Endothelial cell of umbilical vein (primary cell): ENCODE results near the gene YY2. TPM values are rescaled to one million over a fixed set of nuclear protein-coding genes. Genes with fewer than 3 reads are reported as not detected.

Experiments
- Bru-seq: library from RNA; stranded (reverse); fragments of 400-500 nt; gene quantifications from one replicate; lab custom pipeline; 2021; lab: Mats Ljungman, UMichigan
- BruChase-seq, 2 experiments: library from RNA; stranded (reverse); fragments of 400-500 nt; gene quantifications; one replicate each; lab custom pipeline; 2021; lab: Mats Ljungman, UMichigan
- BruUV-seq: library from RNA; stranded (reverse); fragments of 400-500 nt; replicated peaks from 2 replicates; lab custom pipeline; 2021; lab: Mats Ljungman, UMichigan
- CTCF ChIA-PET: fragments of 300-600, 350-600 bp; sonication (Branson Sonifier 250); formaldehyde crosslinking; loops from one replicate; lab custom pipeline; 2021; ENCODE audit warnings: antibody characterized with exemption, inconsistent platforms; lab: Charles Lee
- POLR2A ChIA-PET: fragments of 300-600, 350-600 bp; sonication (Branson Sonifier 250); formaldehyde crosslinking; loops from one replicate; lab custom pipeline; 2021; ENCODE audit warnings: antibody characterized with exemption, inconsistent platforms; lab: Charles Lee
- DNase-seq: peaks from one replicate; pipeline ENCODE4 v3.0.0-alpha.2; 2011; ENCODE audit warnings: low read depth, low spot score
- FAIRE-seq: peaks from 2 replicates; lab custom pipeline; 2011; peaks lifted over from hg19 to GRCh38; lab: Jason Lieb, UNC
- H2AFZ ChIP-seq: 2 replicates; pipeline ENCODE4 v1.6.0; 2012; ENCODE audit warnings: low read depth, low read length, control low read depth, inconsistent platforms
- H3K27ac ChIP-seq: 2 replicates; pipeline ENCODE4 v1.5.1; 2011; ENCODE audit warnings: low read depth, mild to moderate bottlenecking, control low read depth, low read length, moderate library complexity; ENCODE audit not compliant: insufficient read depth
- H3K27me3 ChIP-seq, 2 experiments: 2 replicates each; pipeline versions ENCODE4 v1.6.0 to v1.6.1; 2011; ENCODE audit warnings: low read length in 2 of 2, mixed read lengths in 1 of 2; ENCODE audit not compliant: control insufficient read depth in 2 of 2, insufficient read depth in 2 of 2
- H3K36me3 ChIP-seq, 2 experiments: 2 replicates in 1 of 2; 3 replicates in 1 of 2; pipeline ENCODE4 v1.5.1; 2011; ENCODE audit warnings: low read length in 2 of 2, mild to moderate bottlenecking in 1 of 2, moderate library complexity in 1 of 2; ENCODE audit not compliant: control insufficient read depth in 2 of 2, insufficient read depth in 2 of 2; ENCODE audit errors: extremely low read depth in 1 of 2
- H3K4me1 ChIP-seq: 3 replicates; pipeline ENCODE4 v1.5.1; 2011; ENCODE audit warnings: mild to moderate bottlenecking, low read length; ENCODE audit not compliant: control insufficient read depth, insufficient read depth; ENCODE audit errors: extremely low read depth
- H3K4me2 ChIP-seq: 2 replicates; pipeline ENCODE4 v1.6.1; 2011; ENCODE audit warnings: low read length, control low read depth, mixed read lengths; ENCODE audit not compliant: insufficient read depth
- H3K4me3 ChIP-seq, 3 experiments: fragments of 200-600 bp in 1 of 3; sonication (generic), shearing (Covaris generic) in 1 of 3; replicated peaks in 1 of 3; 2 replicates each; pipeline ENCODE4 v1.5.1; 2011 to 2016; ENCODE audit warnings: control low read depth in 3 of 3, low read length in 3 of 3, mild to moderate bottlenecking in 2 of 3, inconsistent platforms in 1 of 3, low read depth in 1 of 3, moderate library complexity in 1 of 3; ENCODE audit not compliant: insufficient read depth in 1 of 3
- H3K79me2 ChIP-seq: 2 replicates; pipeline ENCODE4 v1.6.0; 2012; ENCODE audit warnings: low read length, inconsistent platforms; ENCODE audit not compliant: control insufficient read depth, insufficient read depth
- H3K9ac ChIP-seq: replicated peaks from 2 replicates; pipeline ENCODE3; 2011; ENCODE audit warnings: low read length, control low read depth; ENCODE audit not compliant: insufficient read depth; ENCODE audit errors: extremely low read depth
- H3K9me1 ChIP-seq: replicated peaks from 3 replicates; pipeline ENCODE4 v1.6.0; 2011; ENCODE audit warnings: mild to moderate bottlenecking, low read length; ENCODE audit not compliant: control insufficient read depth, insufficient read depth; ENCODE audit errors: extremely low read depth
- H3K9me3 ChIP-seq: replicated peaks from 2 replicates; pipeline ENCODE4 v1.5.1; 2012; ENCODE audit warnings: low read length, inconsistent platforms; ENCODE audit not compliant: control insufficient read depth, insufficient read depth
- H4K20me1 ChIP-seq: replicated peaks from 2 replicates; pipeline ENCODE3; 2011; ENCODE audit warnings: mild to moderate bottlenecking, low read length; ENCODE audit not compliant: control insufficient read depth, insufficient read depth; ENCODE audit errors: extremely low read depth
- EZH2 ChIP-seq: IDR thresholded peaks from 2 replicates; pipeline ENCODE4 v1.6.1; 2012; ENCODE audit warnings: borderline replicate concordance, low read depth, mild to moderate bottlenecking, moderate library complexity, low read length, inconsistent platforms; ENCODE audit not compliant: severe bottlenecking
- FOS ChIP-seq: IDR thresholded peaks from 2 replicates; pipeline ENCODE4 v1.6.1; 2011; ENCODE audit warnings: mild to moderate bottlenecking, low read length, moderate library complexity, borderline replicate concordance; ENCODE audit not compliant: insufficient read depth
- GATA2 ChIP-seq: IDR thresholded peaks from 2 replicates; pipeline ENCODE4 v1.7.0; 2011; ENCODE audit warnings: low read depth, mild to moderate bottlenecking, moderate library complexity, mixed read lengths, low read length; ENCODE audit not compliant: insufficient read length, insufficient read depth
- JUN ChIP-seq: IDR thresholded peaks from 2 replicates; pipeline ENCODE4 v1.6.1; 2011; ENCODE audit warnings: borderline replicate concordance, low read depth; ENCODE audit not compliant: insufficient read length, insufficient read depth
- MYC ChIP-seq: IDR thresholded peaks from one replicate; pipeline ENCODE4 v1.6.1; 2011; ENCODE audit warnings: mild to moderate bottlenecking, low read depth, low read length
- POLR2AphosphoS5 ChIP-seq: IDR thresholded peaks from 2 replicates; pipeline ENCODE4 v1.6.1; 2012; ENCODE audit warnings: low read depth, mild to moderate bottlenecking, control low read depth, low read length, moderate library complexity; ENCODE audit not compliant: insufficient read depth
- dilution Hi-C: fragments of 300-500 bp; cut with MboI; formaldehyde crosslinking; loops from one replicate; pipeline ENCODE4 v1.15.0; 2019; ENCODE audit warnings: low sequenced_read_pairs; ENCODE audit not compliant: extremely low pct_ligation_motif_present
- intact Hi-C: fragments of 100-400 bp; cut with micrococcal nuclease; formaldehyde crosslinking; loops from one replicate; pipeline ENCODE4 v1.10.0; 2022
- long read RNA-seq: library from polyadenylated mRNA; stranded (forward); transcript quantifications from one replicate; pipeline ENCODE4 v2.0.0, GENCODE V29; 2021
- polyA minus RNA-seq, 3 experiments: library from RNA; depleted of rRNA, polyadenylated mRNA; stranded (reverse); fragments of >200 nt; gene quantifications; 1 replicate in 1 of 3; 2 replicates in 2 of 3; pipeline ENCODE4 v1.2.3, GENCODE V29; 2011
- polyA plus RNA-seq, 4 experiments: library from polyadenylated mRNA; depleted of rRNA in 3 of 4; stranded (reverse) in 3 of 4; unstranded in 1 of 4; fragments of >200 nt; gene quantifications; 2 replicates each; pipeline versions ENCODE4 v1.2.1 to v1.2.3, GENCODE V29; 2011 to 2012; ENCODE audit warnings: missing spikeins in 1 of 4
- total RNA-seq: library from RNA; stranded (reverse); gene quantifications from 2 replicates; pipeline ENCODE4 v1.2.3, GENCODE V29; 2021
- TF ChIP-seq, protein P1 (sequence below): IDR thresholded peaks from 2 replicates; pipeline ENCODE4 v1.6.1; 2011; ENCODE audit not compliant: insufficient read depth, insufficient read length

Gene YY2
- 2.4 and 3.0 TPM in 2 replicates for total RNA-seq
- 0.59 and 0.86 TPM in 2 replicates for polyA plus RNA-seq
- polyA plus RNA-seq (2011; cell fraction: cytosol; rRNA removed) = 0.90 and 0.96 TPM in 2 replicates
- polyA plus RNA-seq (2011; cell fraction: nucleus; rRNA removed) = 1.8 and 2.2 TPM in 2 replicates
- polyA plus RNA-seq (2012) = 1.2 and 1.9 TPM in 2 replicates
- 1.6 and 1.7 TPM in 2 replicates for polyA minus RNA-seq
- polyA minus RNA-seq (2011; cell fraction: cytosol; rRNA and poly(A)+ RNA removed) = 1.7 TPM
- 1.4 and 1.7 TPM in 2 replicates for polyA minus RNA-seq (2011; cell fraction: nucleus; rRNA and poly(A)+ RNA removed)
- percentile 64 among the genes with signal in this experiment for Bru-seq, nascent RNA
- BruChase-seq, experiment 1, labeled RNA remaining after a 6-hour chase = percentile 75 among the genes with signal in this experiment
- percentile 64 among the genes with signal in this experiment for BruChase-seq, experiment 2, labeled RNA remaining after a 2-hour chase
- long read RNA-seq = 0 reads

DNA sequence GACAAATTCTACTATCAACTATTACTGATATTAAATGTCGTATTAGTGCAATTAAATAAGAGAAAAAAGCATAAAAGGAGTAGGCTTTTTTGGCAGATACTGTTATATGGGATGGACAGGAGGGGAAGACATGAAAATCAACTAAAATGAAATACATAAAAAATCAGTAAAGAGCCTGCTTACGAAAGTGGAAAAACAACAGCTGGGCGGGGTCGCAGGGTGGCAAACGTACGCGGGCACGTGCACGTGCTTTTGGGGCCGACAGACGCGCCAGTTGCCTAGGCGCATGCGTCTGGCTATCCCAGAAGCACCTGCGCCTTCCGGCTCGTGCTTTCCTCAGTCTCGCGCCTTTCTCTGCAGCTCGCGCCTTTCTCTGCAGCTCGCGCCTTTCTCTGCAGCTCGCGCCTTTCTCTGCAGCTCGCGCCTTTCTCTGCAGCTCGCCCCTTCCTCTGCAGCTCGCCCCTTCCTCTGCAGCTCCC lies at the start of gene YY2:
Gene YY2 (plus strand): TSS at position 51 of the 479 bp plus-strand sequence. CDS start 498 bp downstream, outside the sequence.
- H3K36me3 ChIP-seq = peaks cover 0 to 3% of the 10 kb centered on the region in 2 experiments
- H3K9ac ChIP-seq = no peak within 1 kb of the TSS
- TF ChIP-seq GATA2 (no peak), FOS (no peak), EZH2 (no peak), MYC (no peak), POLR2AphosphoS5 (no peak), JUN (no peak)
- TF ChIP-seq, protein P1, sequence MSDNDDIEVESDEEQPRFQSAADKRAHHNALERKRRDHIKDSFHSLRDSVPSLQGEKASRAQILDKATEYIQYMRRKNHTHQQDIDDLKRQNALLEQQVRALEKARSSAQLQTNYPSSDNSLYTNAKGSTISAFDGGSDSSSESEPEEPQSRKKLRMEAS = no peak
- H3K9me1 ChIP-seq = no peaks in the 10 kb centered on the region
- POLR2A ChIA-PET = no interaction called here
- dilution Hi-C loops = no loop called here
- no peak within 1 kb of the TSS for H3K27ac ChIP-seq
- CTCF ChIA-PET = no interaction called here
- no peak for DNase-seq
- no peaks in the 10 kb centered on the region for H3K9me3 ChIP-seq
- H3K4me1 ChIP-seq = no peaks in the 10 kb centered on the region
- H3K79me2 ChIP-seq = no peaks in the 10 kb centered on the region
- FAIRE-seq = no peak
- H2AFZ ChIP-seq = no peak within 1 kb of the TSS
- no TSS peak for BruUV-seq
- intact Hi-C loops = no loop called here
- no peak within 1 kb of the TSS for H3K4me3 ChIP-seq
- no peaks in the 10 kb centered on the region for H3K27me3 ChIP-seq
- no peak within 1 kb of the TSS for H3K4me2 ChIP-seq
- H4K20me1 ChIP-seq = no peaks in the 10 kb centered on the region
